K562 treated with DMSO at 1 percent for 12 hours (cell line): ENCODE measurements around the gene RS1. TPM values are rescaled to one million over a fixed set of nuclear protein-coding genes. Genes with fewer than 3 reads are reported as not detected.

ENCODE experiments used
- total RNA-seq: library from RNA; unstranded; fragments of 300-600 nt; gene quantifications from 2 replicates; pipeline ENCODE4 v1.2.3, GENCODE V29; 2022; ENCODE audit not compliant: insufficient read depth

RS1 gene
- not detected in 2 replicates for total RNA-seq

GRCh38 chrX:18672008-18672407 is at the start of gene RS1:
Gene RS1, minus strand, starts transcription at chrX:18672108. Its CDS starts 40 bp downstream, at chrX:18672068.

GRCh38 chrX:18707426-18708049 is 35.6 kb upstream of the RS1 start, which contains the start of gene PPEF1:
Gene PPEF1, plus strand, starts transcription at chrX:18707645. Its CDS starts 136 bp downstream, at chrX:18707781.

Other genes with a start within 250 kb of the RS1 start
- gene CDKL5, start 246.5 kb downstream of the RS1 start, total RNA-seq = 0.42 TPM in 1 of 2 replicates, not detected in the other
- not detected in 2 replicates for gene PPEF1, start 35.5 kb upstream of the RS1 start, total RNA-seq